SJCRH30 (cell line): Measurements from ENCODE around the gene SIAH2. TPM values are rescaled to one million over a fixed set of nuclear protein-coding genes. Genes with fewer than 3 reads are reported as not detected.
A peak's percentile ranks its signal among the peaks of the same experiment; 100 is the strongest.

Source experiments
- DNase-seq, 2 experiments: peaks; one replicate each; pipeline ENCODE4 v3.0.0-alpha.2; 2015 to 2020
- H3K27ac ChIP-seq: fragments of 250-450 bp; sonication (Bioruptor Pico); 2 replicates; pipeline ENCODE4 v1.5.1; 2020; ENCODE audit warnings: mild to moderate bottlenecking, moderate library complexity
- H3K27me3 ChIP-seq: fragments of 250-450 bp; sonication (Bioruptor Pico); 2 replicates; pipeline ENCODE4 v1.5.1; 2020; ENCODE audit warnings: mild to moderate bottlenecking, moderate library complexity
- H3K36me3 ChIP-seq: fragments of 250-450 bp; sonication (Bioruptor Pico); 2 replicates; pipeline ENCODE4 v1.5.1; 2020; ENCODE audit warnings: mild to moderate bottlenecking, moderate library complexity
- H3K4me1 ChIP-seq: fragments of 250-450 bp; sonication (Bioruptor Pico); 2 replicates; pipeline ENCODE4 v1.5.1; 2020; ENCODE audit warnings: mild to moderate bottlenecking, moderate library complexity
- H3K4me3 ChIP-seq: fragments of 250-450 bp; sonication (Bioruptor Pico); 2 replicates; pipeline ENCODE4 v1.5.1; 2020; ENCODE audit warnings: mild to moderate bottlenecking, moderate library complexity
- H3K9me3 ChIP-seq: fragments of 250-450 bp; sonication (Bioruptor Pico); replicated peaks from 2 replicates; pipeline ENCODE4 v1.5.1; 2020; ENCODE audit warnings: mild to moderate bottlenecking, moderate library complexity
- total RNA-seq: library from RNA; depleted of rRNA; stranded (reverse); fragments of >200 nt; shearing (Covaris generic); gene quantifications from 2 replicates; pipeline ENCODE4 v1.2.3, GENCODE V29; 2014

Gene SIAH2
- total RNA-seq, 1 experiment from 2014 or later = 36.4 TPM

- H3K4me1 ChIP-seq = peaks cover 7% of the 10 kb centered on the region
- DNase-seq = peak in 1 of 2 experiments; percentile 27
- no peaks in the 10 kb centered on the region for H3K9me3 ChIP-seq
- H3K27ac ChIP-seq = no peak overlapping the region; the same call in 1 of the 2 replicates
- H3K4me3 ChIP-seq = peak overlapping the region; percentile 68
- no peaks in the 10 kb centered on the region for H3K27me3 ChIP-seq
- no peaks in the 10 kb centered on the region; the same call in 1 of the 2 replicates for H3K36me3 ChIP-seq
These were observed 277 bp downstream of the SIAH2 start for GRCh38 chr3:150762662-150763121.

GRCh38 chr3:150761831-150762661 lies 923 bp downstream of the SIAH2 start:
- Histone ChIP-seq H3K9me3 (no peaks in the 10 kb centered on the region), H3K27me3 (no peaks in the 10 kb centered on the region), H3K4me1 (peaks cover 7% of the 10 kb centered on the region), H3K4me3 (peak overlapping the region; percentile 68), H3K27ac (peak overlapping the region; percentile 52), H3K36me3 (no peaks in the 10 kb centered on the region; the same call in 1 of the 2 replicates)
- DNase-seq = peak; percentile 58 to 73

GRCh38 chr3:150760431-150761200 lies 2.4 kb downstream of the SIAH2 start:
- Histone ChIP-seq H3K4me1 (0 out of 2 replicates have a peak, but pooled peaks cover 3% of the 10 kb centered on the region), H3K4me3 (peak overlapping the region; percentile 68), H3K27me3 (no peaks in the 10 kb centered on the region), H3K36me3 (peaks cover 4% of the 10 kb centered on the region), H3K27ac (no peak overlapping the region), H3K9me3 (no peaks in the 10 kb centered on the region)
- no peak for DNase-seq

- H3K4me1 ChIP-seq = 0 out of 2 replicates have a peak, but pooled peaks cover 3% of the 10 kb centered on the region
- no peaks in the 10 kb centered on the region for H3K27me3 ChIP-seq
- no peak overlapping the region for H3K4me3 ChIP-seq
- H3K9me3 ChIP-seq = no peaks in the 10 kb centered on the region
- H3K27ac ChIP-seq = no peak overlapping the region
- DNase-seq = no peak
- H3K36me3 ChIP-seq = peaks cover 5% of the 10 kb centered on the region
These were observed 3.0 kb downstream of the SIAH2 start for GRCh38 chr3:150759947-150760346.

- H3K27ac ChIP-seq = no peak overlapping the region
- no peak overlapping the region for H3K4me3 ChIP-seq
- no peak for DNase-seq
- no peaks in the 10 kb centered on the region for H3K9me3 ChIP-seq
- peaks cover 5% of the 10 kb centered on the region for H3K36me3 ChIP-seq
- H3K27me3 ChIP-seq = no peaks in the 10 kb centered on the region
- 0 out of 2 replicates have a peak, but pooled peaks cover under 1% of the 10 kb centered on the region for H3K4me1 ChIP-seq
These were observed 3.6 kb downstream of the SIAH2 start for GRCh38 chr3:150759319-150759718.

- Histone ChIP-seq H3K4me1 (no peaks in the 10 kb centered on the region), H3K27ac (no peak overlapping the region), H3K27me3 (no peaks in the 10 kb centered on the region), H3K36me3 (peaks cover 5% of the 10 kb centered on the region), H3K9me3 (no peaks in the 10 kb centered on the region), H3K4me3 (no peak overlapping the region)
- DNase-seq = no peak
These were observed 5.2 kb downstream of the SIAH2 start for GRCh38 chr3:150757768-150758167.

GRCh38 chr3:150757364-150757763 lies 5.6 kb downstream of the SIAH2 start:
- no peak overlapping the region for H3K27ac ChIP-seq
- H3K4me1 ChIP-seq = no peaks in the 10 kb centered on the region
- H3K4me3 ChIP-seq = no peak overlapping the region
- peaks cover 5% of the 10 kb centered on the region for H3K36me3 ChIP-seq
- no peaks in the 10 kb centered on the region for H3K27me3 ChIP-seq
- no peaks in the 10 kb centered on the region for H3K9me3 ChIP-seq
- DNase-seq = no peak

- no peaks in the 10 kb centered on the region for H3K9me3 ChIP-seq
These were observed 6.4 kb downstream of the SIAH2 start for GRCh38 chr3:150756491-150757059.

GRCh38 chr3:150755902-150756301 lies 7.1 kb downstream of the SIAH2 start:
- Histone ChIP-seq H3K27me3 (no peaks in the 10 kb centered on the region), H3K36me3 (peaks cover 5% of the 10 kb centered on the region), H3K27ac (no peak overlapping the region), H3K4me3 (no peak overlapping the region), H3K4me1 (no peaks in the 10 kb centered on the region), H3K9me3 (no peaks in the 10 kb centered on the region)
- DNase-seq = no peak

More at GRCh38 chr3:150756491-150757059, 6.4 kb downstream of the SIAH2 start:
- H3K36me3 ChIP-seq = peaks cover 5% of the 10 kb centered on the region
- H3K4me3 ChIP-seq = no peak overlapping the region
- H3K27me3 ChIP-seq = no peaks in the 10 kb centered on the region
- DNase-seq = no peak
- H3K27ac ChIP-seq = no peak overlapping the region
- no peaks in the 10 kb centered on the region for H3K4me1 ChIP-seq

GRCh38 chr3:150754896-150755295 lies 8.1 kb downstream of the SIAH2 start:
- Histone ChIP-seq H3K27ac (no peak overlapping the region), H3K36me3 (peaks cover 5% of the 10 kb centered on the region), H3K9me3 (no peaks in the 10 kb centered on the region), H3K4me3 (no peak overlapping the region), H3K27me3 (no peaks in the 10 kb centered on the region), H3K4me1 (no peaks in the 10 kb centered on the region)
- no peak for DNase-seq

GRCh38 chr3:150751781-150752263 lies 11.1 kb downstream of the SIAH2 start:
- no peak for DNase-seq
- no peaks in the 10 kb centered on the region for H3K9me3 ChIP-seq
- H3K27me3 ChIP-seq = no peaks in the 10 kb centered on the region
- H3K4me3 ChIP-seq = no peak overlapping the region
- no peak overlapping the region for H3K27ac ChIP-seq
- peaks cover 5% of the 10 kb centered on the region; the same call in 1 of the 2 replicates for H3K36me3 ChIP-seq
- H3K4me1 ChIP-seq = no peaks in the 10 kb centered on the region

- no peak for DNase-seq
- Histone ChIP-seq H3K27ac (no peak overlapping the region), H3K4me1 (no peaks in the 10 kb centered on the region), H3K4me3 (no peak overlapping the region), H3K27me3 (no peaks in the 10 kb centered on the region), H3K36me3 (no peaks in the 10 kb centered on the region; the same call in 1 of the 2 replicates), H3K9me3 (no peaks in the 10 kb centered on the region)
These were observed 13.7 kb downstream of the SIAH2 start for GRCh38 chr3:150749255-150749654.

GRCh38 chr3:150748684-150749047 lies 14.3 kb downstream of the SIAH2 start:
- no peaks in the 10 kb centered on the region for H3K27me3 ChIP-seq
- H3K27ac ChIP-seq = no peak overlapping the region
- no peaks in the 10 kb centered on the region for H3K9me3 ChIP-seq
- no peaks in the 10 kb centered on the region for H3K4me1 ChIP-seq
- no peak for DNase-seq
- no peak overlapping the region for H3K4me3 ChIP-seq
- no peaks in the 10 kb centered on the region; the same call in 1 of the 2 replicates for H3K36me3 ChIP-seq

GRCh38 chr3:150747886-150748683 lies 14.9 kb downstream of the SIAH2 start:
- Histone ChIP-seq H3K4me3 (no peak overlapping the region), H3K27ac (no peak overlapping the region), H3K4me1 (no peaks in the 10 kb centered on the region), H3K27me3 (no peaks in the 10 kb centered on the region), H3K9me3 (no peaks in the 10 kb centered on the region), H3K36me3 (no peaks in the 10 kb centered on the region; the same call in 1 of the 2 replicates)
- no peak for DNase-seq
